H54 (cell line): ENCODE results near the gene GOLGA6L10.
"Not testable (repeated sequence)": the region's sequence is repeated elsewhere in the genome, so short reads cannot be mapped to it uniquely, and the experiment has no call there.

Source experiments
- DNase-seq: peaks from one replicate; pipeline ENCODE4 v3.0.0; 2011; ENCODE audit warnings: low spot score, mixed read lengths; ENCODE audit not compliant: insufficient read length
- FAIRE-seq: peaks from 3 replicates; lab custom pipeline; 2011; peaks lifted over from hg19 to GRCh38; lab: Jason Lieb, UNC

The GOLGA6L10 gene

DNA sequence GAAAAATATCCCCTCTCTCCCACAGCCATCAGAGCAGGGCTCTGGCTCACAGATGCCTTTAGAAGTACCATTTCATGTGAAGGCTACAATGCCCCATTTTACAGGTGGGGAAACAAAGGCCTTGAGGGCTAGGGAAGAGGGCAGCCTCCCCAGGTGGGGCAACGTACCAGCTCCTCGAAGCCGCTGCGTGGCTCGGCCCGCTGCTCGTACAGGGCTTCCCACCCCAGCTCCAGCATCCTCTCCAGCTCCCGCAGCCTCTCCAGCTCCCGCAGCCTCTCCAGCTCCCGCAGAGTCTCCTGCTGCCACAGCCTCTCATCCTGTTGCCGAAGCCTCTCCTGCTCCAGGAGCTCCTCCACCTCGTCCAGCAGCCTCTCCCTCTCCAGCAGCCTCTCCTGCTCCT lies 4.9 kb downstream of the GOLGA6L10 start:
- FAIRE-seq, DNase-seq: not testable (repeated sequence)

DNA sequence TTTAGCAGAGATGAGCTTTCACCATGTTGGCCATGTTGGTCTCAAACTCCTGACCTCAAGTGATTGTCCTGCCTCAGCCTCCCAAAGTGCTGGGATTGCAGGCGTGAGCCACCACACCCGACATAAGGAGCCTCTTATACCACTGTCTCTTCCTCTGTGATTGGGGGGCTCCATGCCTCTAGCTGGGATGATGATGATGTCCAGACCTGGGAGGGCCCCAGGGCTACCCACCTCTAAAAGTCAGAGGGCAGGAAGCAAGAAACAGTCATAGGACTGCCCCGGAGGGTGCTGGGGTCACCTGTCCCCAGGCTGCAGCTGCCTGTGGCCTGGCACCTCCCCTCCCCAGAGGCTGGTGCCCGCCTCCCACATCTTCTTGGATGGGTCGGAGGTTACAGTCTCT lies 5.4 kb downstream of the GOLGA6L10 start:
- not testable (repeated sequence) for FAIRE-seq, DNase-seq

GRCh38 chr15:82342632-82343374 lies 6.5 kb downstream of the GOLGA6L10 start:
- not testable (repeated sequence) for FAIRE-seq, DNase-seq

- DNase-seq, FAIRE-seq: not testable (repeated sequence)
Measured at GRCh38 chr15:82338573-82338972, 10.7 kb downstream of the GOLGA6L10 start.

GRCh38 chr15:82338053-82338452 lies 11.2 kb downstream of the GOLGA6L10 start:
- FAIRE-seq, DNase-seq: not testable (repeated sequence)

DNA sequence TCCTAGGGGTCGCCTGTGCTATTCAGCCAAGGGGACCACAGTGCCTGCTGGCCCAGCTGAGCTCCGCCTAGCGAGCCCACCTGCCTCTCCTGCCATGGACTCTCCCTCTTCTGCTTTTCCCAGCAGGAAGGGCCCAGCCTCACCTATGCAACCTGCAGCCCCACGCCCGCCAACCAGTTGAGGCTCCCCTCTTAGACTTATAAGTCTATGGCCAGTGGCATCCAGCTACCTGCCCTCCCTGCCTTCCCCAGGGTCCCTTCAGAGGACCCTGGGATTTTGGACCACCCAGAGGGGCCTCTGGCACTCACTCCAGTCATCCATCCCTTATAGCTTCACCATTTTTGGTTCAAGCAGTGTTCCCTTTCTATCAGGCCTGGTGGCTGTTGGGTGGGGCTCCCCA lies 12.2 kb downstream of the GOLGA6L10 start:
- not testable (repeated sequence) for FAIRE-seq, DNase-seq

DNA sequence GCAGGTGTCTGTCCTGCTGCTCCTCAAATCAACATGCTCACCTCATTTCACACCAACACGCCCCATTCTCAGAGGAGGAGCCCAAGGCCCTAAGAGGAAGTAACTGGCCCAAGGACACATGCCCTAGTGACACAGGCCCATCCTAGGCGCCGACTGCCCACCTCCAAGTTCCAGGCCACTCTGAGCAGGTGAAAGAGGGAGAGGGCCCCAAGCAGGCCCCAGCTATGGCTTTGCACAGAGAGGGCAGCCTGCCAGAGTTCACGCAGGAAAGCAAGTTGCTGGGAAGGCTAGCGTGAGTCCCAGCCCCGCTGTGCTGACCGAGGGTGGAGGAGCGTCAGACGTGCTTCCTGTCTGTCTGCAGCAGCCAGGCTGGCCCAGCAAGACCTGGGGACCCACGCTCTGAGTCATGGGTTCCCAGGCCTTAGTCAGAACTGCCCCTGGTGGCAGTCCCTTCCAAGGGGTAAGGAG lies 13.1 kb downstream of the GOLGA6L10 start:
- not testable (repeated sequence) for FAIRE-seq, DNase-seq

- not testable (repeated sequence) for DNase-seq, FAIRE-seq
Measured at GRCh38 chr15:82335006-82335405, 14.3 kb downstream of the GOLGA6L10 start.

DNA sequence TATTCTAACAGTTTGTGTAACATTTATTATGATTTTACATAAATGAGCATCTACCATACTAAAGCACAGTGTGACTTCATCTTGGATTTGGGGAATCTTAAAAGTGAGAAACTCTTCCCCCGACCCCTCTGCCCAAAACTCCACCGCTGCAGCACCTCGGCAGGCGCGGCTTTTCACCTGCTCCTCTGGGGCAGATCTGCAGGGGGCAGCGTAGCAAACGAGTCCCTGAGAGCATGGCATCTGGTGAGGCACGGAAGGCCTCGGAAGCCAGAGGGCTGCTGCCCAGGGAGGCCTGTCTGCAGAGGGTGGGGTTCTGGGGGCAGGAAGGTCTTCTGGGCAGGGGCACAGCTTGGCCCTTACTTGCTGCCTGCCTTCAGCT lies 14.7 kb downstream of the GOLGA6L10 start:
- FAIRE-seq, DNase-seq: not testable (repeated sequence)

GRCh38 chr15:82333603-82334553 lies 15.4 kb downstream of the GOLGA6L10 start:
- not testable (repeated sequence) for FAIRE-seq, DNase-seq

GRCh38 chr15:82332711-82333602 lies 16.3 kb downstream of the GOLGA6L10 start:
- DNase-seq, FAIRE-seq: not testable (repeated sequence)

GRCh38 chr15:82331576-82332304 lies 17.5 kb downstream of the GOLGA6L10 start:
- DNase-seq, FAIRE-seq: not testable (repeated sequence)

GRCh38 chr15:82330921-82331320 lies 18.4 kb downstream of the GOLGA6L10 start:
- not testable (repeated sequence) for FAIRE-seq, DNase-seq

DNA sequence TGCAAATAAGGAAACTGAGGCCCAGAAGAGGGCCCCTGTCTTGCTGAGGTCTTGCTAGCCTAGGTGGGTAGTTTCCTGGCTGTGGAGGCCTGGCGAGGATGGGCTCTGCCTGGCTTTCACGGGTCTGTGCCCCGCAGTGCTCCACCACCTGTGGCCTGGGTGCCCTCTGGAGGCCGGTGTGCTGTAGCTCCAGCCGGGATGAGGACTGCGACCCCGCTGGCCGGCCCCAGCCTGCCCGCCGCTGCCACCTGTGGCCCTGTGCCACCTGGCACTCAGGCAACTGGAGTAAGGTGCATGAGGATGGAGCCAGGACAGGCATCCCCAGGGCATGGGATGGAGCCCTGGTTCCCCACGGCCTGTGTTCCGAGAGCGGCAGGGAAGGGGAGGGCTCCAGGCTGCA lies 20.2 kb downstream of the GOLGA6L10 start:
- FAIRE-seq, DNase-seq: not testable (repeated sequence)

- not testable (repeated sequence) for FAIRE-seq, DNase-seq
Measured at GRCh38 chr15:82327372-82327771, 21.9 kb downstream of the GOLGA6L10 start.

GRCh38 chr15:82326896-82327295 lies 22.4 kb downstream of the GOLGA6L10 start:
- not testable (repeated sequence) for FAIRE-seq, DNase-seq

GRCh38 chr15:82325646-82326045 lies 23.6 kb downstream of the GOLGA6L10 start:
- not testable (repeated sequence) for FAIRE-seq, DNase-seq

- not testable (repeated sequence) for DNase-seq
Measured at GRCh38 chr15:82324831-82325230, 24.4 kb downstream of the GOLGA6L10 start.

More at GRCh38 chr15:82324831-82325230, 24.4 kb downstream of the GOLGA6L10 start:
- not testable (repeated sequence) for FAIRE-seq
